Effector memory CD4-positive, alpha-beta T cell (primary cell): ENCODE results near the gene MPPE1.

Experiments
- DNase-seq, 3 donors: peaks; one replicate each; pipeline ENCODE4 v3.0.0-alpha.2; 2020
- H3K27ac ChIP-seq: 2 replicates; pipeline ENCODE4 v1.7.0; 2013; ENCODE audit warnings: mild to moderate bottlenecking, low read length, moderate library complexity; ENCODE audit not compliant: insufficient read depth, poor library complexity, severe bottlenecking
- H3K27me3 ChIP-seq: replicated peaks from 2 replicates; pipeline ENCODE4 v1.7.0; 2013; ENCODE audit warnings: mild to moderate bottlenecking, low read length; ENCODE audit not compliant: insufficient read depth, control insufficient read depth, poor library complexity, severe bottlenecking
- H3K36me3 ChIP-seq: 2 replicates; pipeline ENCODE4 v1.7.0; 2013; ENCODE audit warnings: mild to moderate bottlenecking, low read length, moderate library complexity; ENCODE audit not compliant: control insufficient read depth, insufficient read depth
- H3K4me1 ChIP-seq: 2 replicates; pipeline ENCODE4 v1.7.0; 2013; ENCODE audit warnings: low read length, mild to moderate bottlenecking; ENCODE audit not compliant: control insufficient read depth, insufficient read depth, poor library complexity, severe bottlenecking
- H3K4me3 ChIP-seq: 2 replicates; pipeline ENCODE4 v1.7.0; 2013; ENCODE audit warnings: low read length, low read depth, mild to moderate bottlenecking; ENCODE audit not compliant: insufficient read depth, poor library complexity, severe bottlenecking
- H3K9me3 ChIP-seq: 2 replicates; pipeline ENCODE4 v1.7.0; 2013; ENCODE audit warnings: mild to moderate bottlenecking, low read length, moderate library complexity; ENCODE audit not compliant: control insufficient read depth

The MPPE1 gene

DNA sequence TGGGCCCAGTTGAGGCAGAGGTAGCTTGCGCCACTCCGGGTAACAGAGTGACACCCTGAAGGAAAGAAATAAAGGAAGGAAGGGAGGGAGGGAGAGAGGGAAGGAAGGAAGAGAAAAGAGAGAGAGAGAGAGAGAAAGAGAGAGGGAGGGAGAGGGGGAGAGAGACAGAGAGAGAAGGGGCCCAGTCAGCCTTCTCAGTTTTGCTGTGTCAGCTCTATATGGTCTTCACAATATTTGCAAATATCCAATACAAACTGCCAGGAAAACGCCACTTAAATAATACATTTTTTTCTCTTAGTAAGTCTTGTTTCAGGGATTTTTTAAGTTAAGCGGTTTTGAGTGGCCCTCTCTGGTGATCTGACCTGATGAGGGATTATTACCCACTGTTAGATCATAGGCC lies 62.5 kb downstream of the MPPE1 start:
- H3K4me1 ChIP-seq = peaks cover 6% of the 10 kb centered on the region
- no peak overlapping the region for H3K4me3 ChIP-seq
- H3K9me3 ChIP-seq = no peaks in the 10 kb centered on the region

DNA sequence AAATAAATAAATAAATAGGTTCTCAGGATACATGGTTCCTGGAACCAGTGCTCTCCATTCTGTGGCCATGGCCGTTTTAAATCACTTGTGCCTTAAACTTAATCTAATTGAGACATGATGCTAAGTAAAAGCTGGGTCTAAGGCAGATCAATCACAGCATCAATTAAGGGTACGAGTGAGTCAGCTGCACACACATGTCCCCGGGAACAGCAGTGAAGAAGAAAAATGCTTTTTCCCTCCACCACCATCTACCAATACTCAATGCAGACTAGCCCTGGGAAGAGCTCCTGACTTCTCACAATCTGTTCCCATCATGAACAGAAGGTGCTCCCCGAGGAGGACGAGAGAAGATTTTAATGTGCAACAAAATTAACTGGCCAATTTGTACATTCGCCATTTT lies 63.7 kb downstream of the MPPE1 start:
- no peaks in the 10 kb centered on the region for H3K36me3 ChIP-seq
- H3K4me1 ChIP-seq = no peaks in the 10 kb centered on the region
- no peaks in the 10 kb centered on the region for H3K9me3 ChIP-seq
- no peaks in the 10 kb centered on the region for H3K27me3 ChIP-seq
- no peak overlapping the region for H3K27ac ChIP-seq
- no peak overlapping the region for H3K4me3 ChIP-seq
- DNase-seq = no peak

More for the DNA sequence above, 62.5 kb downstream of the MPPE1 start:
- Histone ChIP-seq H3K27ac (no peak overlapping the region), H3K27me3 (no peaks in the 10 kb centered on the region), H3K36me3 (no peaks in the 10 kb centered on the region)
- DNase-seq = no peak

DNA sequence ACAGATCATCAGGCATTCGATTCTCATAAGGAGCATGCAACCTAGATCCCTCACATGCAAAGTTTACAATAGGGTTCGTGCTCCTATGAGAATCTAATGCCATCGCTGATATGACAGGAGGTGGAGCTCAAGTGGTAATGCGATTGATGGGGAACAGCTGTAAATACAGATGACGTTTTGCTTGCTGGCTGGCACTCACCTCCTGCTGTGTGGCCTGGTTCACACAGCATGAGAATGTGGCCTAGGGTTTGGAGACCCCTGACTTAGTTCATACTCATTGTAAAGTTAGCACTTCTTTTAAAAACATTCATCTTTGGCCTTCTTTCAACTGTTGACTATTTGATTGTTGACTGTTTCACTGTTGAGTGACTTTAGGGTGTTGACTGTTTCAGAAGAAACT lies 65.6 kb downstream of the MPPE1 start:
- no peak for DNase-seq
- Histone ChIP-seq H3K27ac (no peak overlapping the region), H3K9me3 (no peaks in the 10 kb centered on the region), H3K36me3 (no peaks in the 10 kb centered on the region), H3K4me3 (no peak overlapping the region), H3K27me3 (no peaks in the 10 kb centered on the region), H3K4me1 (no peaks in the 10 kb centered on the region)

DNA sequence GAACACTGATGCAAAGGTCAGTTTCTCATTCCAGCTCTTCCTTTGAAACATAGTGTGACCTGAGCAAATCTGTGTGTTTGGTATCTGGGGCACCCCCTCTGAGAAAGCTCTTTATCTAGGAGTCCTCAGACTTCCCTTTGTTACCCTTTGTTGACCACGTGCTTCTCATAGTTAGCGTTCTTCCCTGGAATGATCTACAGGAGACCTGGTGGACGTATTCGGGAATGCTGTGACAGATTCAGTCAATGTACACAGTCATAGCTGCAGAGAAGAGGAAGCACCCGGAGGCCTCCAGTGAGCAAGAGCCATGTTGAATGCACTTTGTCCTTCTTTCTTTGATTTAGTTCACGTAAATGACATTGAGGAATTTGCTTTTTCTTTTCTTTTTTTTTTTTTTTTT lies 67.6 kb downstream of the MPPE1 start:
- Histone ChIP-seq H3K27me3 (no peaks in the 10 kb centered on the region), H3K27ac (no peak overlapping the region), H3K4me3 (no peak overlapping the region), H3K4me1 (no peaks in the 10 kb centered on the region), H3K36me3 (no peaks in the 10 kb centered on the region), H3K9me3 (no peaks in the 10 kb centered on the region)
- no peak for DNase-seq

DNA sequence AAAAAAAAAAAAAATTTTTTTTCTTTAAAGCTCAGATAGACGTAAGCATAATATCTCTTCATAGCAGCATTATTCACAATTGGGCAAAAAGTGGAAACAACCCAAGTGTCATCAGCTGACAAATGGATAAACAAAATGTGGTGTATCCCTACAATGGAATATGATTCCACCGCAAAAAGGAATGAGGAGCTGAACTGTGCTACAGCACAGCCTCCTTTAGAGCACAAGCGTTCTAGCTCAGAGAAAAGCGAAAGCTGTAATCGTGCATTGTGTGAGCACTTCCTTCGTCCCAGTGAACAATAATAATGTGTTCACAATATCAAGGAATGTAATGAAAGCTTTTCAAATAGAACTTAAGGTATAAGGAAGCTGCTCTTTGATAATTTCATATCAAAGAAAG lies 68.6 kb downstream of the MPPE1 start:
- H3K36me3 ChIP-seq = no peaks in the 10 kb centered on the region
- no peaks in the 10 kb centered on the region for H3K9me3 ChIP-seq
- no peaks in the 10 kb centered on the region for H3K27me3 ChIP-seq
- no peak overlapping the region for H3K27ac ChIP-seq
- no peak for DNase-seq
- H3K4me1 ChIP-seq = no peaks in the 10 kb centered on the region
- H3K4me3 ChIP-seq = no peak overlapping the region

DNA sequence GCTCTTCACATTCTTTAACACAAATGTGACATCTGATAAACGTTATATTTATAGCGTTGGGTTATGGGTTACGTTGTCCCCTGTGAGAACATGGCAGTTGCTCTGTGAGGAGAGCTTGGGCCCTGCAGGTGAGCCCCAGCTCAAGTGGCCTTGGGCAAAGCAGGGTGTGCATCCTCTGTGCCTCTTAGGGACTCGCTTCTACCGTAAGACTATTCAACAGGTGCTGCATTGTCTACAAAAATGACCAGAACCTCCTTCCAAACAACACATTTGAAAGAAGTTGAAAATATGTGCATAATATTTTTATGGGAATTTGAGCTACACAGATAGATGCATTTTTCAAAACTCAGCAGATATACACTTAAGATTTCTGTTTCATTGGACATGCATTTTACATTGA lies 73.3 kb downstream of the MPPE1 start:
- DNase-seq = no peak
- Histone ChIP-seq H3K4me1 (no peaks in the 10 kb centered on the region), H3K27me3 (no peaks in the 10 kb centered on the region)

More for the DNA sequence above, 73.3 kb downstream of the MPPE1 start:
- Histone ChIP-seq H3K9me3 (no peaks in the 10 kb centered on the region), H3K4me3 (no peak overlapping the region), H3K27ac (no peak overlapping the region), H3K36me3 (no peaks in the 10 kb centered on the region)
